ENCODE data around the gene SF3B5. TPM values are rescaled to one million over a fixed set of nuclear protein-coding genes. Genes with fewer than 3 reads are reported as not detected.

Gene SF3B5
- total and polyA plus RNA-seq, 9 of the 15 experiments (the other 6 are each of a cell fraction or from before 2014, with no cell fraction given), result 238 to 1,211 (median 407) TPM

GRCh38 chr6:144095134-144096002 lies at the start of gene SF3B5 (continued):
- TF ChIP-seq STAT5B (CRISPR knock-in tag; IDR thresholded peaks at IDR 0.05) (no peak), HIVEP1 (CRISPR knock-in tag; IDR thresholded peaks at IDR 0.05) (no peak), ELK1 (CRISPR knock-in tag; IDR thresholded peaks at IDR 0.05) (no peak), E4F1 (CRISPR knock-in tag; IDR thresholded peaks at IDR 0.05; ENCODE audit: borderline replicate concordance) (no peak), SMAD1 (IDR thresholded peaks at IDR 0.05; ENCODE audit: low read depth, low read length, partially characterized antibody) (peak; percentile 57), TARDBP (IDR thresholded peaks at IDR 0.05) (peak; percentile 49; the same call in 1 of the 2 replicates), CEBPG (CRISPR knock-in tag; IDR thresholded peaks at IDR 0.05) (peak; percentile 85), CEBPG (tag; conservative IDR thresholded peaks at IDR 0.05 in 1 of 2, IDR thresholded peaks at IDR 0.05 in 1 of 2) (peak; percentile 65 to 74), HMG20A (CRISPR knock-in tag; conservative IDR thresholded peaks at IDR 0.05) (no peak), POLR2H (tag; IDR thresholded peaks at IDR 0.05; ENCODE audit: low read depth) (peak; percentile 82), TCF7L2 (IDR thresholded peaks at IDR 0.05; ENCODE audit: low read depth, low read length) (0 out of 2 replicates have a peak, but pooled peaks have one; percentile 8), FOXK2 (conservative IDR thresholded peaks at IDR 0.05 in 1 of 2, IDR thresholded peaks at IDR 0.05 in 1 of 2; ENCODE audit: low read depth in 2 of 2) (peak; percentile 92 to 95), RCOR1 (IDR thresholded peaks at IDR 0.05; ENCODE audit: borderline replicate concordance in 1 of 2, low read depth in 2 of 2, low read length in 2 of 2) (peak in 1 of 2 experiments; percentile 22; a peak in 1 of 4 replicates), RBFOX2 (IDR thresholded peaks at IDR 0.05; ENCODE audit: low read depth, low read length) (peak; percentile 99), SMARCC2 (IDR thresholded peaks at IDR 0.05; ENCODE audit: low read depth) (0 out of 2 replicates have a peak, but pooled peaks have one; percentile 41), PURB (CRISPR knock-in tag; IDR thresholded peaks at IDR 0.05; ENCODE audit: low read depth) (no peak), SAFB2 (IDR thresholded peaks at IDR 0.05; ENCODE audit: borderline replicate concordance, low read depth, low read length, severe bottlenecking) (no peak), CCAR2 (IDR thresholded peaks at IDR 0.05; ENCODE audit: low read depth, low read length) (0 out of 2 replicates have a peak, but pooled peaks have one; percentile 19), SNRNP70 (optimal IDR thresholded peaks at IDR 0.05; ENCODE audit: low read depth, low read length) (no peak), THRAP3 (IDR thresholded peaks at IDR 0.05; ENCODE audit: borderline replicate concordance) (peak; percentile 31; the same call in 1 of the 2 replicates), POLR2A (conservative IDR thresholded peaks at IDR 0.05) (peak; percentile 99)
